ENCODE measurements around the gene CLDN22. TPM values are rescaled to one million over a fixed set of nuclear protein-coding genes. Genes with fewer than 3 reads are reported as not detected.

Gene CLDN22
- not detected for total RNA-seq

DNA sequence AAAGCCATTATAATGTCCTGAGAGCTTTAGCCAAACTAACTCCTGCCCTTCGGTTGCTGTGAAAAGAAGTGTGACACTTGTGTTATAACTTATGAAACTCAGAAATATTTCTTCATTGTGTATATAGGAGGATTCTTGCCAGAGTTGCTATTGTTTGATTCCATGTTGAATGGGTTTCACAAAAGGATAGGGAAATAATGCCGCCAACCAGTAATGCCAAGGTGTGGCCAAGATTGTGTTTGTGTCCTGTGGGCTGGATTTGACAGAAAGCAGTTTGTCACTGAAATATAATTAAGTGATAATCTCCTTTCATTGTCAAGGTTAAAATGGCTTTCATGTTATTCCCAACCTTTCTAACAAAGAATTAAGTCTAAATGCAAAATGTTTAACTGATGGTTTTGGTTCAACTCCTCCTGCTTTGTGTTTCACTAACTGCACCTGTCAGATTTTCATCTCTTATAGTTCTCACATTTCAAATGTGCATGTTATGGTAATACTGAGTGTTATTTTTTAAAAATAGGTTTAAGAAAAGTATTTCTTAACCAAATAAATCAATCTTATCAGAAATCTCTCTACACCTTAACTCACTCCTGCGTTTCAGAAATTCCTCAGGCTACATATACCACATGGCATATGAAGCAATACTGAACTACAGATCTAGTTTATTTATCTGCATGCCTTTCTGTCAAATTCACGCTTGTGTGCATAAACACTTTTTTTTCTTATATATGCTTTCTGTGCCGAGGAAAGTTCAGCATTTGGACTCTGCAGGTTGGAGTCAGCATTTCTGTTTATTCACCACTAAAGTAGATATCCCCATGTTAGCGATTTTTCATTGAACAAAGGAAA is at the start of gene CLDN22:
CLDN22 (minus strand) TSS at position 66 of the 849 bp plus-strand sequence; CDS start at position 8, 58 bp downstream.
- Histone ChIP-seq H3K9me3 (ENCODE audit: low read depth, low read length) (no peaks in the 10 kb centered on the region), H3K4me1 (ENCODE audit: insufficient read depth, low read length) (no peaks in the 10 kb centered on the region), H3K27me3 (ENCODE audit: insufficient read depth, low read length) (no peaks in the 10 kb centered on the region), H3K4me3 (ENCODE audit: low read length) (no peak within 1 kb of the TSS)

GRCh38 chr4:183369073-183369472 is 49.0 kb upstream of the CLDN22 start:
- H3K27me3 ChIP-seq (ENCODE audit: insufficient read depth, low read length) = no peaks in the 10 kb centered on the region
- no peaks in the 10 kb centered on the region for H3K4me1 ChIP-seq (ENCODE audit: insufficient read depth, low read length)
- H3K9me3 ChIP-seq (ENCODE audit: low read depth, low read length) = no peaks in the 10 kb centered on the region
- no peak overlapping the region for H3K4me3 ChIP-seq (ENCODE audit: low read length)

GRCh38 chr4:183366206-183366835 is 46.2 kb upstream of the CLDN22 start:
- Histone ChIP-seq H3K4me3 (ENCODE audit: low read length) (no peak overlapping the region), H3K4me1 (ENCODE audit: insufficient read depth, low read length) (no peaks in the 10 kb centered on the region), H3K27me3 (ENCODE audit: insufficient read depth, low read length) (no peaks in the 10 kb centered on the region), H3K9me3 (ENCODE audit: low read depth, low read length) (no peaks in the 10 kb centered on the region)

DNA sequence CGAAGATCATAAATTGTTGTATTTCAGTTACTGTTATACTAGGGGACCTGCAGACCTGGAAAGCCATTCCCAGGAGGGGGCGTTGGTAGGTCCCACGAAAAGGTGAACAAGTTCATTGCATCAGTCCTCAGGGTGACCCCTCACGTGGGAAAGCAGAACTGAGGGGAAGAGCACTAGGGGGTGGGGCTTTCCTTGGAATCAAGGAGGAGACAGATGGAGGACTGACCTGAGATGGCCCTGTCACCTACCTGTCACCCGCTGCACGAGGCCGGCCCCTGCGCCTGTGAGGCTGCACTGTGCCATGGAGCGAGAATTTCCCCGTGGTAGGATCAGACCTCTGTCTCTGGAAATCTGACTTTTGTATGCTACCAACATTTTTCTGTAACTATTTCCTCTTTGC is 43.9 kb upstream of the CLDN22 start:
- H3K4me1 ChIP-seq (ENCODE audit: insufficient read depth, low read length) = no peaks in the 10 kb centered on the region
- H3K9me3 ChIP-seq (ENCODE audit: low read depth, low read length) = no peaks in the 10 kb centered on the region
- H3K27me3 ChIP-seq (ENCODE audit: insufficient read depth, low read length) = no peaks in the 10 kb centered on the region
- H3K4me3 ChIP-seq (ENCODE audit: low read length) = no peak overlapping the region

GRCh38 chr4:183362916-183363542 is 43.0 kb upstream of the CLDN22 start:
- Histone ChIP-seq H3K27me3 (ENCODE audit: insufficient read depth, low read length) (no peaks in the 10 kb centered on the region), H3K9me3 (ENCODE audit: low read depth, low read length) (no peaks in the 10 kb centered on the region), H3K4me3 (ENCODE audit: low read length) (no peak overlapping the region), H3K4me1 (ENCODE audit: insufficient read depth, low read length) (no peaks in the 10 kb centered on the region)

- H3K27me3 ChIP-seq (ENCODE audit: insufficient read depth, low read length) = no peaks in the 10 kb centered on the region
- H3K4me3 ChIP-seq (ENCODE audit: low read length) = no peak overlapping the region
- no peaks in the 10 kb centered on the region for H3K4me1 ChIP-seq (ENCODE audit: insufficient read depth, low read length)
- no peaks in the 10 kb centered on the region for H3K9me3 ChIP-seq (ENCODE audit: low read depth, low read length)
Observed at GRCh38 chr4:183362036-183362435, 42.0 kb upstream of the CLDN22 start.

DNA sequence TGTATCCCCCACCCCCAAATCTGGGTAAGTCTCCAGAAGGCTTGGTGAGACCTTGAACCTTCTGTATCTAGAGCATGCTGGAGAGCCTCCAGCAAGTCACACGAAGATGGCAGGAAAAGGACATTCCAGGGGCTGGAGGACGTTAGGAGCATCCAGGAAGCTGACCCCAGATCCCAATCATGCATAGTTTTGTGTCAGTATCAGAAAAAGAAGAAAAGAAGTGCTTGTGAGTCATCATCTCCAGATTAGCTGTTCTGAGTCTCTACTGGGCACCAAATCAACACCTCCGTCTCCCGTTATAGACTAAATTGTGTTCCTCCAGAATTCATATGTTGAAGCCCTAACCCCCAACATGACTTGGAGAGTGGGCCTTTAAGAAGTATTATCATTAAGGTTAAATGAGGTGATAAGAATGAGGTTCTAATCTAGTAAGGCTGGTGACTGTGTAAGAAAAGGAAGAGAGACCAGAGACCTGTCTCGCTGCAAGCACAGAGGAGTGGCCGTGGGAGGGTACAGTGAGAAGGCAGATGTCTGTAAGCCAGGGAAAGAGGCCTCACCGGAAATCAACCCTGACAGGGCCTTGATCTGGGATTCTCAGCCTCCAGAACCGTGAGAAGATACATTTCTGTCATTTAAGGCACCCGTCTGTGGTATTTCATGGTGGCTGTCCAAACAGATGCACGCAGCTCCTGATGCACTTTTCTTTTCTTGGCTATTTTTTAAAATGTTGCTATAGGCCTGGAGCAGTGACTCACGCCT is 40.3 kb upstream of the CLDN22 start:
- H3K4me1 ChIP-seq (ENCODE audit: insufficient read depth, low read length) = no peaks in the 10 kb centered on the region
- H3K4me3 ChIP-seq (ENCODE audit: low read length) = no peak overlapping the region
- H3K9me3 ChIP-seq (ENCODE audit: low read depth, low read length) = no peaks in the 10 kb centered on the region
- no peaks in the 10 kb centered on the region for H3K27me3 ChIP-seq (ENCODE audit: insufficient read depth, low read length)

- H3K27me3 ChIP-seq (ENCODE audit: insufficient read depth, low read length) = no peaks in the 10 kb centered on the region
- no peaks in the 10 kb centered on the region for H3K4me1 ChIP-seq (ENCODE audit: insufficient read depth, low read length)
- H3K4me3 ChIP-seq (ENCODE audit: low read length) = no peak overlapping the region
- H3K9me3 ChIP-seq (ENCODE audit: low read depth, low read length) = no peaks in the 10 kb centered on the region
Observed at GRCh38 chr4:183358215-183358755, 38.2 kb upstream of the CLDN22 start.

DNA sequence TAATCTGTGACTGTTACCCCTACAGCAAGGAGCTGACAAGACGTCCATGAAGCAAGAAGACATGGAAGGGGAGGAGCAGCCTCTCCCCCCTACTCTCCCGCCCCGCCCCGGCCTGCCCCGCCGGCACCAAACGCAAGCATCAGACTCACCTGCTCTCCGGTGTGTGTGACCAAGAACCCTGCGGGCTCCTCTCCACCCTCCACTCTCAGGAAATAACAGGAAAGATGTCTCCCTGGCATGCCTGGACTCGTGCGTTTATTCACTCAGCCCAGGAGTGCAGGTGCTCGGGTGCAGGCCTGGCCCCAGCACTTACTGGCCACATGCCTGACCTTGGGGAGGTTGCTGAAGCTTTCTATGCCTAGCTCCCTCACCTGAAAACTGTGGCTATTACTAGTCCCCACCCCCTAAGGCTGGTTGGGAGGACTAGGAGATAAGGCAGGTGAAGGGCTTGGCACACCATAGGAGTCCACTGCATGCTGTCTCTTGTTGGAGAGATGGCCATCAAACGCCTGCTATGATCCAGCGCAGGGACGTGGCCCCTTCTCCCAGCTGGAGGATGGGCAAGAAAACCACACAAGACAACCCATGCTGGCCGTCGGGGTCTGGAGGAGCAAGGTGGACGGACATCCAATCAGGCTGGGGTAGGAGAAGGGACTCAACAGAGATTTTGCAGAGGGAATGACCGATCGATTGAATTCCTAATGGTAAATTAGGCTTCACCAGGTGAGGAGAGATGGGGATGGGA is 37.0 kb upstream of the CLDN22 start:
- Histone ChIP-seq H3K4me1 (ENCODE audit: insufficient read depth, low read length) (no peaks in the 10 kb centered on the region), H3K27me3 (ENCODE audit: insufficient read depth, low read length) (no peaks in the 10 kb centered on the region), H3K9me3 (ENCODE audit: low read depth, low read length) (no peaks in the 10 kb centered on the region), H3K4me3 (ENCODE audit: low read length) (no peak overlapping the region)

- Histone ChIP-seq H3K4me3 (ENCODE audit: low read length) (no peak overlapping the region), H3K4me1 (ENCODE audit: insufficient read depth, low read length) (no peaks in the 10 kb centered on the region), H3K9me3 (ENCODE audit: low read depth, low read length) (no peaks in the 10 kb centered on the region), H3K27me3 (ENCODE audit: insufficient read depth, low read length) (no peaks in the 10 kb centered on the region)
Observed at GRCh38 chr4:183356173-183356830, 36.2 kb upstream of the CLDN22 start.

DNA sequence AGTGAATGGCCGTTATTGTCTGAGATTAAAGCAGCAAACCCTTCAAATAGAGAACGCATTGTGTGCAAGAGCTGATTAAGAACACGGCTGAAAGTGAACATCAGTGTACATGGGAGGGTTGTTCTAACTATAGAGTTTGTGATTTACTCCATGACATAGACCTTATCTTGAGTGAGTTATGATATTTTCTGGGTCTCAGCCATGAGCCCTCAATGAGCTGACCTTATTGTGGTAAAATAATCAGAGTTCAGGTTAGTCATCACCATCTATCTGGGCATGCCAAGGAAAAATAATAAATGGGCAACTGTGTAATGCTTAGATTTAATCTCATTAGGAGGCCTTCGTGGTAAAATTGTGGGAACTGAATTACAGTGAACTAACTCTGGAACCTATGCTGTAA is 35.3 kb upstream of the CLDN22 start:
- no peaks in the 10 kb centered on the region for H3K27me3 ChIP-seq (ENCODE audit: insufficient read depth, low read length)
- H3K9me3 ChIP-seq (ENCODE audit: low read depth, low read length) = no peaks in the 10 kb centered on the region
- no peaks in the 10 kb centered on the region for H3K4me1 ChIP-seq (ENCODE audit: insufficient read depth, low read length)
- H3K4me3 ChIP-seq (ENCODE audit: low read length) = no peak overlapping the region

DNA sequence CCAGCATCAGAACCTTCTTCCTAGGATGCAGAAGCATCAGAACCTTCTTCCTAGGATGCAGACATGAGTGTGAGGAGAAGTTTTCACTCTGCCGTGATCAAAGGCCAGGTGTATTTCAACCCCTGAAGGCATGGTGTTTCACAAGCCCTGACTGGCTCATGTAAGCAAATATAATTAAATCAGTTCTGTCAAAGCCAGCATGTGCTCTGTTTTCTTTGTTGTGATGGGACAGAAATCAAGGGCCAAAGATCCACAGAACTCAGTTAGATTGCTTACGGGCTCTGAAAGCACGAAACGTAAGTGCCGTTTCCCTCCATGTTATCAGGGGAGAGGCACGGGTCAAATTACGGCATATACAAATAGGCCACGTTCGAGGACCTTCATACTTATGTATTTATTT is 34.1 kb upstream of the CLDN22 start:
- H3K4me1 ChIP-seq (ENCODE audit: insufficient read depth, low read length) = no peaks in the 10 kb centered on the region
- no peaks in the 10 kb centered on the region for H3K9me3 ChIP-seq (ENCODE audit: low read depth, low read length)
- H3K4me3 ChIP-seq (ENCODE audit: low read length) = no peak overlapping the region
- no peaks in the 10 kb centered on the region for H3K27me3 ChIP-seq (ENCODE audit: insufficient read depth, low read length)

DNA sequence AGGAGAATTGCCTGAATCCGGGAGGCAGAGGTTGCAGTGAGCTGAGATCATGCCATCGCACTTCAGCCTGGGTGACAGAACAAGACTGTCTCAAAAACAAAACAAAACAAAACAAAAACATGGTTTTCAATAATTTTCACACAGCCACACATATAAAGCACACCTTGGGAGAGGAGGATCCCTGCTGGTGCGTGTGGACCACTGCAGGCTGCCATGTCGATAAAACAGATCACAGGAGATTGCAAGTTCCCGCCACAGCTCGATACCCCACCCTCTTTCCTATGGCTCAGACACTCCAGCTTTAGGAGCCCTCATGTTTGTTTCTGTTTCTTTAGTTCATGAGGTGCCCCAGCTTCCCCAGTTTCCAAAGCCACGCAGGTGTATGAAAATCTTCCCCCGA is 33.5 kb upstream of the CLDN22 start:
- no peaks in the 10 kb centered on the region for H3K27me3 ChIP-seq (ENCODE audit: insufficient read depth, low read length)
- H3K9me3 ChIP-seq (ENCODE audit: low read depth, low read length) = no peaks in the 10 kb centered on the region
- peaks cover 3% of the 10 kb centered on the region for H3K4me1 ChIP-seq (ENCODE audit: insufficient read depth, low read length)
- H3K4me3 ChIP-seq (ENCODE audit: low read length) = no peak overlapping the region

DNA sequence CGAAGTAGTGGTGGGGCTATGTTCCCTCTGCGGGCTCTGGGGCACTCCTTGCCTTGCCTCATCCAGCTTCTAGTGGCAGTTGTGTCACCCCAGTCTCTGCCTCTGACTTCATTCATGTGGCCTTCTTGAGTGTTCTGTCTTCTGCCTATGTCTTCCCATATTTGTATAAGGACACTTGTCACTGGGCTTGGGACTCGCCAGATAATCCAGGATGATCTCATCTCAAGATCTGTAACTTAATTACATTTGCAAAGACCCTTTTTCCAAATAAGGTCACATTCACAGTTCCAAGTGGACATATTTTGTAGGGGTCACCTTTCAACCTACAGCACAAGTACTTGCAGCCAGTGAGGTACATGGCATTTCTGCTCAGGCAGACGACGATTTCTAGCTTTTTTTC is 32.5 kb upstream of the CLDN22 start:
- H3K27me3 ChIP-seq (ENCODE audit: insufficient read depth, low read length) = no peaks in the 10 kb centered on the region
- H3K9me3 ChIP-seq (ENCODE audit: low read depth, low read length) = no peaks in the 10 kb centered on the region
- H3K4me1 ChIP-seq (ENCODE audit: insufficient read depth, low read length) = peaks cover 3% of the 10 kb centered on the region
- H3K4me3 ChIP-seq (ENCODE audit: low read length) = no peak overlapping the region
